NCI-H1092 treated with DMSO at 0.1 percent for 48 hours (cell line): ENCODE measurements around the gene CPHXL2.
A peak's percentile ranks its signal among the peaks of the same experiment; 100 is the strongest.

Source experiments
- DNase-seq: peaks from one replicate; lab custom pipeline; 2025; lab: John Stamatoyannopoulos, UW

The CPHXL2 gene

GRCh38 chr16:75676909-75677308, at the start of gene CPHXL2:
CPHXL2 (minus strand) TSS chr16:75677009; CDS start chr16:75676999, 10 bp downstream.
- no peak for DNase-seq

- DNase-seq: no peak
Observed at GRCh38 chr16:75726390-75726789, 49.6 kb upstream of the CPHXL2 start, which contains the start of gene CPHXL. CPHXL (minus strand) TSS chr16:75726490; CDS start chr16:75726442, 48 bp downstream.

- DNase-seq: no peak
Observed at GRCh38 chr16:75718452-75718851, 41.6 kb upstream of the CPHXL2 start.

- no peak for DNase-seq
Observed at GRCh38 chr16:75714661-75715060, 37.9 kb upstream of the CPHXL2 start.

- no peak for DNase-seq
Observed at GRCh38 chr16:75710344-75710743, 33.5 kb upstream of the CPHXL2 start.

GRCh38 chr16:75703306-75703705, 26.5 kb upstream of the CPHXL2 start:
- no peak for DNase-seq

- DNase-seq: no peak
Observed at GRCh38 chr16:75702242-75702641, 25.4 kb upstream of the CPHXL2 start.

- DNase-seq: no peak
Observed at GRCh38 chr16:75701361-75701760, 24.6 kb upstream of the CPHXL2 start, which contains the start of gene DUXB. DUXB (minus strand) TSS chr16:75701461; CDS start chr16:75701418, 43 bp downstream.

- no peak for DNase-seq
Observed at GRCh38 chr16:75697571-75697970, 20.8 kb upstream of the CPHXL2 start.

GRCh38 chr16:75695708-75696107, 18.9 kb upstream of the CPHXL2 start:
- DNase-seq: no peak

- no peak for DNase-seq
Observed at GRCh38 chr16:75687361-75687760, 10.6 kb upstream of the CPHXL2 start.

GRCh38 chr16:75682308-75682707, 5.5 kb upstream of the CPHXL2 start:
- DNase-seq: no peak

GRCh38 chr16:75679366-75679765, 2.6 kb upstream of the CPHXL2 start:
- no peak for DNase-seq

GRCh38 chr16:75667503-75667902, 9.3 kb downstream of the CPHXL2 start:
- no peak for DNase-seq

GRCh38 chr16:75660726-75661302, 16.0 kb downstream of the CPHXL2 start:
- no peak for DNase-seq

- DNase-seq: no peak
Observed at GRCh38 chr16:75660321-75660720, 16.5 kb downstream of the CPHXL2 start.

- DNase-seq: no peak
Observed at GRCh38 chr16:75658175-75658574, 18.6 kb downstream of the CPHXL2 start.

GRCh38 chr16:75653922-75654321, 22.9 kb downstream of the CPHXL2 start:
- DNase-seq: no peak

- DNase-seq: peak; percentile 78
Observed at GRCh38 chr16:75648265-75649076, 28.3 kb downstream of the CPHXL2 start.

GRCh38 chr16:75647492-75648264, 29.1 kb downstream of the CPHXL2 start, which contains the start of the genes KARS1 and TERF2IP:
KARS1 (minus strand) TSS chr16:75647665; CDS start chr16:75647639, 26 bp downstream.
TERF2IP (plus strand) TSS chr16:75647773; CDS start chr16:75647883, 110 bp downstream.
- peak; percentile 96 for DNase-seq

GRCh38 chr16:75647112-75647491, 29.7 kb downstream of the CPHXL2 start:
- DNase-seq: no peak

GRCh38 chr16:75644240-75645012, 32.4 kb downstream of the CPHXL2 start:
- DNase-seq: no peak
